Astrocyte (in vitro differentiated cells and primary cell): ENCODE results near the gene RAB6D.
"Not testable (repeated sequence)": the region's sequence is repeated elsewhere in the genome, so short reads cannot be mapped to it uniquely, and the experiment has no call there.

Experiments
- CTCF ChIP-seq: IDR thresholded peaks from 2 replicates; pipeline ENCODE4 v1.5.1; 2011; ENCODE audit warnings: low read depth, mild to moderate bottlenecking, inconsistent platforms, low read length, moderate library complexity; ENCODE audit not compliant: insufficient read depth
- EZH2 ChIP-seq: IDR thresholded peaks from 2 replicates; pipeline ENCODE4 v1.6.1; 2012; ENCODE audit warnings: mild to moderate bottlenecking, low read length, inconsistent platforms; ENCODE audit not compliant: insufficient read depth

GRCh38 chr2:131390495-131391130 is 26.6 kb upstream of the RAB6D start:
- not testable (repeated sequence) for TF ChIP-seq CTCF, EZH2
